ENCODE measurements around the gene SULT1C2. TPM values are rescaled to one million over a fixed set of nuclear protein-coding genes. Genes with fewer than 3 reads are reported as not detected.
"Not testable (repeated sequence)": the region's sequence is repeated elsewhere in the genome, so short reads cannot be mapped to it uniquely, and the experiment has no call there.

SULT1C2 gene
- total and polyA plus RNA-seq, 2 of the 8 experiments (the other 6 are each of a cell fraction or from before 2014, with no cell fraction given) = 2.2 to 2.8 TPM

DNA sequence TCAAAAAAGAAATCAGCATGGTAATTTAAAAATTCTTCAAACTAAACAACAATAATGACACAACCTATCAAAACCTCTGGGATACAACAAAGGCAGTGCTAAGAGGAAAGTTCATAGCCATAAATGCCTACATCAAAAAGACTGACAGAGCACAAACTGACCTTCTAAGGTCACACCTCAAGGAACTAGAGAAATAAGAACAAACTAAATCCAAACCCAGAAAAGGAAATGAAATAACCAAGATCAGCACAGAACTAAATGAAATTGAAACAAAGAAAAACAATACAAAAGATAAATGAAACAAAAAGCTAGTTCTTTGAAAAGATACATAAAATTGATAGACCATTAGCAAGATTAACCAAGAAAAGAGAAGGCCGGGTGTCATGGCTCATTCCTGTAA, 70.6 kb downstream of the SULT1C2 start:
- H2BK12ac ChIP-seq (ENCODE audit: low read depth, low read length); H3K9ac ChIP-seq (replicated peaks in 1 of 4; ENCODE audit: extremely low read depth in 1 of 4, low read depth in 3 of 4, low read length in 3 of 4); H3K36me3 ChIP-seq (ENCODE audit: control insufficient read depth in 2 of 4, insufficient read depth in 4 of 4, low read length in 3 of 4); H3K23ac ChIP-seq (ENCODE audit: insufficient read length); H3K27me3 ChIP-seq (replicated peaks in 1 of 4; ENCODE audit: control insufficient read depth in 3 of 4, extremely low read depth in 1 of 4, insufficient read depth in 3 of 4, low read length in 3 of 4); H3K56ac ChIP-seq (replicated peaks; ENCODE audit: insufficient read length, low read depth, low read length); H3K79me1 ChIP-seq (ENCODE audit: low read depth, low read length); H3K79me2 ChIP-seq (ENCODE audit: control insufficient read depth in 1 of 2, insufficient read depth in 2 of 2, low read length in 2 of 2); H3K23me2 ChIP-seq (ENCODE audit: low read depth, low read length); H3K4ac ChIP-seq (replicated peaks; ENCODE audit: insufficient read length, low read depth, low read length); H3K4me1 ChIP-seq (replicated peaks in 1 of 4; ENCODE audit: control insufficient read depth in 3 of 4, insufficient read depth in 4 of 4, low read length in 3 of 4); H4K8ac ChIP-seq (ENCODE audit: extremely low read depth, insufficient read depth, low read length); H3K18ac ChIP-seq (ENCODE audit: extremely low read depth, low read length); H2AFZ ChIP-seq (ENCODE audit: low read length); H2BK120ac ChIP-seq (replicated peaks; ENCODE audit: low read depth, low read length); FAIRE-seq; H3K4me2 ChIP-seq (ENCODE audit: insufficient read depth in 1 of 2, low read depth in 2 of 2, low read length in 2 of 2); H4K20me1 ChIP-seq (replicated peaks in 1 of 2; ENCODE audit: control insufficient read depth in 1 of 2, insufficient read depth in 2 of 2, low read length in 2 of 2); H3K9me3 ChIP-seq (ENCODE audit: insufficient read depth in 2 of 2, low read depth in 1 of 2, low read length in 1 of 2); H4K5ac ChIP-seq (ENCODE audit: insufficient read length, low read depth, low read length); H2BK20ac ChIP-seq (ENCODE audit: low read length); H4K91ac ChIP-seq (replicated peaks; ENCODE audit: insufficient read length, low read length); POLR2A ChIA-PET (ENCODE audit: partially characterized antibody); H2AK5ac ChIP-seq (ENCODE audit: low read depth, low read length); H3K4me3 ChIP-seq (ENCODE audit: extremely low read depth in 1 of 4, insufficient read depth in 2 of 4, low read depth in 3 of 4, low read length in 4 of 4); H2BK5ac ChIP-seq (ENCODE audit: low read depth, low read length); H3K27ac ChIP-seq (ENCODE audit: low read depth, low read length); H3K14ac ChIP-seq (ENCODE audit: insufficient read length); DNase-seq (ENCODE audit: low read depth in 1 of 2, low spot score in 2 of 2); H2BK15ac ChIP-seq (ENCODE audit: low read length): not testable (repeated sequence)
- WGBS, 2 experiments (ENCODE audit: extremely low coverage in 1 of 2, insufficient coverage in 1 of 2, insufficient read length in 1 of 2, insufficient replicate concordance in 2 of 2, low coverage in 1 of 2, low lambda C conversion rate in 2 of 2, missing lambda C conversion rate in 1 of 2) = 88% methylated on average over 1 of the region's 1 CpG; no CpG with 5 or more reads in 1 of the 2 experiments
- CTCF ChIA-PET (ENCODE audit: partially characterized antibody) = interaction anchor here (1.4 kb wide), 1 partner anchor 224 kb away, joined by 4 read pairs; no protein-coding TSS in a partner anchor

Other genes with a start within 250 kb of the SULT1C2 start
- gene SULT1C3, start 48.9 kb upstream of the SULT1C2 start, total RNA-seq (2021; fragmentation: NEBNext Ultra II Directional; extraction: Animal tissue kit (Norgen Biotek cat#: 25700)) = not detected in 2 replicates
- gene SULT1C3, start 48.9 kb upstream of the SULT1C2 start, polyA plus RNA-seq (2011; rRNA removed) = not detected in 2 replicates
- gene SULT1C4, start 89.1 kb downstream of the SULT1C2 start, total RNA-seq (2021; fragmentation: NEBNext Ultra II Directional; extraction: Animal tissue kit (Norgen Biotek cat#: 25700)) = 2.1 and 2.9 TPM in 2 replicates
- gene SULT1C4, start 89.1 kb downstream of the SULT1C2 start, polyA plus RNA-seq (2011; rRNA removed) = 1.5 and 1.6 TPM in 2 replicates
- gene GCC2, start 160.3 kb downstream of the SULT1C2 start, total RNA-seq (2021; fragmentation: NEBNext Ultra II Directional; extraction: Animal tissue kit (Norgen Biotek cat#: 25700)) = 52.2 and 54.9 TPM in 2 replicates
- 3.4 and 4.6 TPM in 2 replicates for gene GCC2, start 160.3 kb downstream of the SULT1C2 start, polyA plus RNA-seq (2011; rRNA removed)
- 36.7 and 39.0 TPM in 2 replicates for gene LIMS1, start 245.6 kb downstream of the SULT1C2 start, total RNA-seq (2021; fragmentation: NEBNext Ultra II Directional; extraction: Animal tissue kit (Norgen Biotek cat#: 25700))
- 23.6 and 24.1 TPM in 2 replicates for gene LIMS1, start 245.6 kb downstream of the SULT1C2 start, polyA plus RNA-seq (2011; rRNA removed)

Measured in H1 (cell line).